ENCODE measurements around the gene SNTA1. TPM values are rescaled to one million over a fixed set of nuclear protein-coding genes. Genes with fewer than 3 reads are reported as not detected.

SNTA1 gene
- total and polyA plus RNA-seq, 9 of the 15 experiments (the other 6 are each of a cell fraction or from before 2014, with no cell fraction given), result 1.2 to 40.8 (median 20.3) TPM

DNA sequence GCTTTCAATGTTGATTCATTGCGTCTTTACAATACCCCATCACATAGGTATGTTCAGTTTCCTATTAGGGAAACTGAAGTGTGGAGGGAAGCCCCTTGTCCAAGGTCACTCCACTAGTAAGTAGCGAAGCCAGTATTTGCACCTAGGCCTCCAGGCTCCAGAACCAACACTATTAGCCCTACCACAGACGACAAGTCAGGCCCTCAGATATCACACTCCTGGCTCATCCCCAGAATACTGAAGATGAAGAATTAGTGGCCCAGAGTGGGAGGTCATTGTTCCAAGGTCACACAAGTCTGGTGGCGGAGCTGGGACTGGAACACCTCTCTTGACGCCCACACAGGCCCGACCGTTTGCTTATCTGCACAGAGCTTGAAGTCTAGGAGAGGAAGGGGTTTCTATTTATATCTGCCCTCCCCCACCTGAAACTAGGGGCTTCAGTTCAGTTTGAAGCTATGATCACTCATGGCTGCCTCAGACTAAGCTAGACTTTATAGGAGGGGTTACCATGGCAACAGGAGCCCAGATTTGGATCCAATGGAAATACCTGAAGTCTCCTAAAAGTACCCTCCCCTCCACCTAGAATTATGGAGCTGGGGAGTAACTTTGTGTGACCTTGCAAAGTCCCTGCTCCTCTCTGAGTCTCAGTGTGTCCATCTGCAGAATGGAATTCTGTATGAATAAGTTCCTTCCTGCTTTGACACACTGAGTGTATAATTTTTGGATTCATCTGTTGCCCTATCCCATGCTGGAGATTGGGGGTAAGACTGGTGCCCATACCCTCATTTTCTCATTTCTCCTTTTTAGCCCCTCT, 2.2 kb downstream of the SNTA1 start (continued):
- TF ChIP-seq, protein P1, sequence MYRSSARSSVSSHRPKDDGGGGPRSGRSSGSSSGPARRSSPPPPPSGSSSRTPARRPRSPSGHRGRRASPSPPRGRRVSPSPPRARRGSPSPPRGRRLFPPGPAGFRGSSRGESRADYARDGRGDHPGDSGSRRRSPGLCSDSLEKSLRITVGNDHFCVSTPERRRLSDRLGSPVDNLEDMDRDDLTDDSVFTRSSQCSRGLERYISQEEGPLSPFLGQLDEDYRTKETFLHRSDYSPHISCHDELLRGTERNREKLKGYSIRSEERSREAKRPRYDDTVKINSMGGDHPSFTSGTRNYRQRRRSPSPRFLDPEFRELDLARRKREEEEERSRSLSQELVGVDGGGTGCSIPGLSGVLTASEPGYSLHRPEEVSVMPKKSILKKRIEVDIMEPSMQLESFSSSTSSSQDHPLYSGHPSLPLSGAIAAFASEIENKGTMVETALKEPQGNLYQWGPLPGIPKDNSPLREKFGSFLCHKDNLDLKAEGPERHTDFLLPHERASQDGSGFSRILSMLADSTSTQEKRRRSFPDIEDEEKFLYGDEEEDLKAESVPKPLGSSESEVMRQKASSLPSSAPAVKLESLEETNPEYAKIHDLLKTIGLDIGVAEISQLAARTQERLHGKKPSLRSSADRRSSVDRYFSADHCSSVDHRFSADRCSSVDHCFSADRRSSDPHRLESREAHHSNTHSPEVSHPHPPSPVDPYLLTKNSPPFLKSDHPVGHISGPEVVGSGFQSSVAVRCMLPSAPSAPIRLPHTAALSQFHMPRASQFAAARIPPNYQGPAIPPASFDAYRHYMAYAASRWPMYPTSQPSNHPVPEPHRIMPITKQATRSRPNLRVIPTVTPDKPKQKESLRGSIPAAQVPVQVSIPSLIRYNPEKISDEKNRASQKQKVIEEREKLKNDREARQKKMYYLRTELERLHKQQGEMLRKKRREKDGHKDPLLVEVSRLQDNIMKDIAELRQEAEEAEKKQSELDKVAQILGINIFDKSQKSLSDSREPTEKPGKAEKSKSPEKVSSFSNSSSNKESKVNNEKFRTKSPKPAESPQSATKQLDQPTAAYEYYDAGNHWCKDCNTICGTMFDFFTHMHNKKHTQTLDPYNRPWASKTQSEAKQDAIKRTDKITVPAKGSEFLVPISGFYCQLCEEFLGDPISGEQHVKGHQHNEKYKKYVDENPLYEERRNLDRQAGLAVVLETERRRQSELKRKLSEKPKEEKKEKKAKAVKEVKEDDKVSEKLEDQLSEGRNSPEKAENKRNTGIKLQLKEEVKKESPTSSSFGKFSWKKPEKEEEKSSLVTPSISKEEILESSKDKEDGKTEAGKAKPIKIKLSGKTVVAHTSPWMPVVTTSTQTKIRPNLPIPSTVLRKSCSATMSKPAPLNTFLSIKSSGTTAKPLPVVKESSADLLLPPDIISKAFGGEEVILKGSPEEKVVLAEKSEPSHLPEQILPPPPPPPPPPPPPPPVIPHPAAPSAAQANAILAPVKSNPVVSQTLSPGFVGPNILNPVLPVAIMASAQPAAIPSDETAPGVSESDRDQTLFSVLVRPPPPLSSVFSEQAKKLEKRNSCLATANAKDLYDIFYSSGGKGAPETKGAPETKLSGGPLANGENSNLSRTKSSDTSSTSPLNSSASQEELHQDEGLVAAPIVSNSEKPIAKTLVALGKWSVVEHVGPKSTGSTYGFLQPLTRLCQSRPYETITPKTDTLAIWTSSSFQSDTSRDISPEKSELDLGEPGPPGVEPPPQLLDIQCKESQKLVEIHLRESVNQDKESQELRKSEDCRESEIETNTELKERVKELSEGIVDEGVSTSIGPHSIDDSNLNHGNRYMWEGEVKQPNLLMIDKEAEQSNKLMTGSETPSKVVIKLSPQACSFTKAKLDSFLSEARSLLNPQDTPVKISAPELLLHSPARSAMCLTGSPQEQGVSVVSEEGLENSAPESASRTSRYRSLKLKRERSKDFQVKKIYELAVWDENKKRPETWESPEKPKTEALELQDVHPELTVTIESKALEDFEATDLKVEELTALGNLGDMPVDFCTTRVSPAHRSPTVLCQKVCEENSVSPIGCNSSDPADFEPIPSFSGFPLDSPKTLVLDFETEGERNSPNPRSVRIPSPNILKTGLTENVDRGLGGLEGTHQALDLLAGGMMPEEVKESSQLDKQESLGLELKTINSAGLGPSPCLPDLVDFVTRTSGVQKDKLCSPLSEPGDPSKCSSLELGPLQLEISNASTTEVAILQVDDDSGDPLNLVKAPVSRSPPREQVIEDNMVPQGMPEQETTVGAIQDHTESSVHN (IDR thresholded peaks at IDR 0.05; ENCODE audit: borderline replicate concordance in 1 of 2, low read depth in 1 of 2), result no peak
- TF ChIP-seq FOXK1 (CRISPR knock-in tag; IDR thresholded peaks at IDR 0.05; ENCODE audit: borderline replicate concordance), result no peak
- TF ChIP-seq CSDE1 (IDR thresholded peaks at IDR 0.05), result peak in 1 of 2 experiments; percentile 82; a peak in 2 of 4 replicates
- TF ChIP-seq BRF1 (IDR thresholded peaks at IDR 0.05; ENCODE audit: borderline replicate concordance, extremely low read depth, insufficient read length), result no peak
- no peak for TF ChIP-seq NEUROD1 (IDR thresholded peaks at IDR 0.05; ENCODE audit: borderline replicate concordance, low read depth, low read length, partially characterized antibody)
- TF ChIP-seq XRCC4 (IDR thresholded peaks at IDR 0.05; ENCODE audit: extremely low read depth, insufficient read depth, insufficient read length), result no peak
- 0 out of 2 replicates have a peak, but pooled peaks have one; percentile 20 for TF ChIP-seq MBD2 (IDR thresholded peaks at IDR 0.05; ENCODE audit: borderline replicate concordance, low read depth)
- TF ChIP-seq RFX1 (IDR thresholded peaks at IDR 0.05), result peak; percentile 98
- no peak for TF ChIP-seq PYGO2 (tag; IDR thresholded peaks at IDR 0.05)
- peak; percentile 83 for TF ChIP-seq MEF2A (IDR thresholded peaks at IDR 0.05; ENCODE audit: control insufficient read depth, low read depth, low read length)
- TF ChIP-seq CHD4 (IDR thresholded peaks at IDR 0.05; ENCODE audit: insufficient read depth, insufficient replicate concordance, low read depth, low read length, poor library complexity, severe bottlenecking), result no peak
- TF ChIP-seq PML (IDR thresholded peaks at IDR 0.05; ENCODE audit: low read length), result no peak
- no peak for TF ChIP-seq PHB (CRISPR knock-in tag; IDR thresholded peaks at IDR 0.05)
- TF ChIP-seq CBFA2T3 (IDR thresholded peaks at IDR 0.05), result peak; percentile 58; the same call in 1 of the 2 replicates
- TF ChIP-seq, protein P2, sequence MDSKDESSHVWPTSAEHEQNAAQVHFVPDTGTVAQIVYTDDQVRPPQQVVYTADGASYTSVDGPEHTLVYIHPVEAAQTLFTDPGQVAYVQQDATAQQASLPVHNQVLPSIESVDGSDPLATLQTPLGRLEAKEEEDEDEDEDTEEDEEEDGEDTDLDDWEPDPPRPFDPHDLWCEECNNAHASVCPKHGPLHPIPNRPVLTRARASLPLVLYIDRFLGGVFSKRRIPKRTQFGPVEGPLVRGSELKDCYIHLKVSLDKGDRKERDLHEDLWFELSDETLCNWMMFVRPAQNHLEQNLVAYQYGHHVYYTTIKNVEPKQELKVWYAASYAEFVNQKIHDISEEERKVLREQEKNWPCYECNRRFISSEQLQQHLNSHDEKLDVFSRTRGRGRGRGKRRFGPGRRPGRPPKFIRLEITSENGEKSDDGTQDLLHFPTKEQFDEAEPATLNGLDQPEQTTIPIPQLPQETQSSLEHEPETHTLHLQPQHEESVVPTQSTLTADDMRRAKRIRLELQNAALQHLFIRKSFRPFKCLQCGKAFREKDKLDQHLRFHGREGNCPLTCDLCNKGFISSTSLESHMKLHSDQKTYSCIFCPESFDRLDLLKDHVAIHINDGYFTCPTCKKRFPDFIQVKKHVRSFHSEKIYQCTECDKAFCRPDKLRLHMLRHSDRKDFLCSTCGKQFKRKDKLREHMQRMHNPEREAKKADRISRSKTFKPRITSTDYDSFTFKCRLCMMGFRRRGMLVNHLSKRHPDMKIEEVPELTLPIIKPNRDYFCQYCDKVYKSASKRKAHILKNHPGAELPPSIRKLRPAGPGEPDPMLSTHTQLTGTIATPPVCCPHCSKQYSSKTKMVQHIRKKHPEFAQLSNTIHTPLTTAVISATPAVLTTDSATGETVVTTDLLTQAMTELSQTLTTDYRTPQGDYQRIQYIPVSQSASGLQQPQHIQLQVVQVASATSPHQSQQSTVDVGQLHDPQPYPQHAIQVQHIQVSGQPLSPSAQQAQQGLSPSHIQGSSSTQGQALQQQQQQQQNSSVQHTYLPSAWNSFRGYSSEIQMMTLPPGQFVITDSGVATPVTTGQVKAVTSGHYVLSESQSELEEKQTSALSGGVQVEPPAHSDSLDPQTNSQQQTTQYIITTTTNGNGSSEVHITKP (IDR thresholded peaks at IDR 0.05; ENCODE audit: partially characterized antibody), result no peak
- TF ChIP-seq ZC3H4 (CRISPR knock-in tag; IDR thresholded peaks at IDR 0.05; ENCODE audit: borderline replicate concordance), result no peak
